ENCODE data around the gene EPHA2.

GRCh38 chr1:16174886-16175598 is 19.2 kb upstream of the EPHA2 start:
- TF ChIP-seq CTCF (IDR thresholded peaks at IDR 0.05) (no peak), ZFX (IDR thresholded peaks at IDR 0.05; ENCODE audit: borderline replicate concordance) (no peak)
